ENCODE results near the gene NT5DC3.

Gene NT5DC3

DNA sequence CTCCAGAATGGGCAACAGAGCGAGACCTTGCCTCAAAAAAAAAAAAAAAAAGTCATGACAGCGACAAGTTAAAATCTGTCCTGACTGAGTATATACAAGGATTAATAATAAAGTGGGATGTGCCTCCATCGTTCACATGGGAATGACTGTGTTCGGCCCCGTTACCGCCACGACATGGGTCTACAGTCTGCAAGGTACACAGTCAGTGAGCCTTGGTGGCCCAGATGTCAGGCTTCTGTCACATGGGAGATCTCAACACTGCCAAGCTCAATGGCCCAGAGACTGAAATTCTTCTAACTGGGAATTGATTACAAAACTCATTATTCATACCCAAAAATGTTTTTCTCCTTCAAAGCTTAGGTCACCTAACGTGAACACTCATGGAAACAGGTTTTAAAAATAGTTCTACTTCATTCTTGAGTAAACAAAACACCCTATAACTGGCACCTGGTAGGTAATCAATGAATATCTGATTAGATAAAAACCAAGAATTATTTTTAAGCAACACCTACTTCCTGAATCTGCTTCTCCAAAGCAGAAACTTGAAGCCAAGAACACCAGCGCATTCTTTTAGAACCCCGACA is 66.0 kb downstream of the NT5DC3 start:
- H3K9me3 Mint-ChIP-seq = no peaks in the 10 kb centered on the region
- H3K27ac Mint-ChIP-seq = no peak overlapping the region
- H3K4me1 Mint-ChIP-seq (ENCODE audit: low read depth) = no peaks in the 10 kb centered on the region
- H3K4me3 Mint-ChIP-seq = no peak overlapping the region
- peaks cover 47% of the 10 kb centered on the region for H3K36me3 Mint-ChIP-seq (ENCODE audit: low read depth)
- no peaks in the 10 kb centered on the region for H3K27me3 Mint-ChIP-seq

DNA sequence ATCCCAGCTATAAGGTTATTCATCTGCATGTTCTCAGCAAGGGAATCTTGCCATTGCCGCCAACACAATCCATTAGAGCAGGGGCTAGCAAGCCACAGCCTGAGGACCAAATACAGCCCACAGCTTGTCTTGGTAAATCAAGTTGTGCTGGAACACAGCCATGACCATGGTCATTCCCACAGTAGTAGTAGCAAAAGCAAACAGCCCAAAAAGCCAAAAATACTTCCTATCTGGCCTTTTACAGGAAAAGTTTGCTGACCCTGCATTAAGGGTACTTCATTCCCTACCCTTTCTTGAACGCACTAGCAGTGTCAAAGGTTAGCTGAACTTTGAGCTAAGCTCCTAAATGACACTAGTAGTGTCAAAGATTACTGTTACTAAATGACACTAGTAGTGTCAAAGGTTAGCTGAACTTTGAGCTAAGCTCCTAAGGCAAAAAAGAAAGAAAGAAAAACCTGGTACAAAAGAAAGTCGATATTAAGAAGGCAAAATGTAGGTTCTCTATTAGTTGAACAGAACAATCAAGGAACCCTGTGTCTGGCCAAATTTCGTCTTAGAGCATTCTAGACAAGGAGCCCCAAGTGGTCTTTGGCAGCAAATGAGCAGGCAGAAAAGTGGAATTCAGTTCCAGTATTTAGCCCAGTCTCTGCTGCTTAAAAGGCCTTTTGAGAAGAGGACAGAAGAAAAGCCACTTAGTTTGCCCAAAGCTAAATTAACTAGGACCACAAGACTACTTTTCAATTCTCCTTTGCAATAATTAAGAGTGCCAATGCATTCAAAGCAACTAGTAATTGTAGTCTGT is 67.7 kb downstream of the NT5DC3 start:
- Mint-ChIP-seq H3K4me1 (ENCODE audit: low read depth) (no peaks in the 10 kb centered on the region), H3K4me3 (no peak overlapping the region), H3K9me3 (no peaks in the 10 kb centered on the region), H3K27ac (no peak overlapping the region), H3K27me3 (no peaks in the 10 kb centered on the region), H3K36me3 (ENCODE audit: low read depth) (peaks cover 31% of the 10 kb centered on the region)

DNA sequence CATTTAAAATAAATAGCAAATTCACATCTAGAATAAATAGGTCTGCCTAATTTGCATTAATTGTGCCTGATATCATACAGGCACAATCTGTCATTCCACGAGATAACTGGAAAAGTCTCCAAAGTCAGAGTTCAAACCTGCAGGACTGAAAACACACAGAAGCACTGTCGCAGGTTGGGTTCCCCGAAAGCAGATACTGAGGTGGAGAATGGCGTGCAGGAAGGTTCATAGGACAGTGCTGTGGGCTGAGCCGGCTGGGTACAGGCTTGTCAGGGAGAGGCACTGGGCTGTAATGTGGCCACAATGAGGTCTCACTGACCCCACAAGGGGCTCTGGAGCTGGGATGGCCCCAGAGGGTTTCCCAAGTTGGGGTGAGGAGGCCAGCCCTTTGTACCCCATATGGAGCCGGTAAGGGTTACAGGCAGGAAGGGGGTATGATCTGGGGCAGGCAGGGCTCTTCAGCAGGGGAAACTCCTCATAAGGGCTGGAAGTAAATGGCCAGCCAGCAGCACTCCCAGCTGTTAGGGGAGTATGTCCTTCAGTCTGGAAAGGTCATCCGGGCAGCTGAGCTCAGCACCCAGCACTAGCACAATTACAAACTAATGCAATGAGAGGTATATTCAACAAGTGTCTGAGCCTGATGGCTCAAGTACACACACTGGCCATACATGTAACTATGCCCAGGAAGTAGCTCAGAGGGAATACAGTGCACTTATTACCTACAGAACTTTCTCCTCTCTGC is 68.5 kb downstream of the NT5DC3 start:
- Mint-ChIP-seq H3K4me3 (no peak overlapping the region), H3K36me3 (ENCODE audit: low read depth) (peaks cover 27% of the 10 kb centered on the region), H3K27me3 (no peaks in the 10 kb centered on the region), H3K4me1 (ENCODE audit: low read depth) (no peaks in the 10 kb centered on the region), H3K9me3 (no peaks in the 10 kb centered on the region), H3K27ac (no peak overlapping the region)

DNA sequence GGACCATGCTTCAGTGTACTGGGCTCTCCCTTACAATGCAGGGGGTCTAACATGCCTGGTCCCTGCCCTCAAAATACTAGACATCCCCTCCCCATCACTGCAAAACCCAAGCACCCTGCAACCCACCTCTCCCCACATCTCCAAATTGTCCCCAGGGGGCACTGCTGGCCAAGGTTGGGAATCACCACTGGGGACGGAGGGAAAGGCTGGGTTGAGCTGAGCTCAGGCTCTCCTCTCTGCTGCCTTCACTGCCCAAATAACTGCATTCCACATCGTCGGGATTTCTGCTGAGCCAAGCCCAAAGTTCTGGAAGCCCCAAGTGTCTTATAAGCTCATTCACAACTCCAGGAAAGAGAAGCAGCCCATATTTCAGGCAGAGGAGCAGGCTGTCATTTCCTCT is 69.6 kb downstream of the NT5DC3 start:
- Mint-ChIP-seq H3K36me3 (ENCODE audit: low read depth) (peaks cover 25% of the 10 kb centered on the region), H3K9me3 (no peaks in the 10 kb centered on the region), H3K27ac (no peak overlapping the region), H3K4me3 (no peak overlapping the region), H3K27me3 (no peaks in the 10 kb centered on the region), H3K4me1 (ENCODE audit: low read depth) (no peaks in the 10 kb centered on the region)

DNA sequence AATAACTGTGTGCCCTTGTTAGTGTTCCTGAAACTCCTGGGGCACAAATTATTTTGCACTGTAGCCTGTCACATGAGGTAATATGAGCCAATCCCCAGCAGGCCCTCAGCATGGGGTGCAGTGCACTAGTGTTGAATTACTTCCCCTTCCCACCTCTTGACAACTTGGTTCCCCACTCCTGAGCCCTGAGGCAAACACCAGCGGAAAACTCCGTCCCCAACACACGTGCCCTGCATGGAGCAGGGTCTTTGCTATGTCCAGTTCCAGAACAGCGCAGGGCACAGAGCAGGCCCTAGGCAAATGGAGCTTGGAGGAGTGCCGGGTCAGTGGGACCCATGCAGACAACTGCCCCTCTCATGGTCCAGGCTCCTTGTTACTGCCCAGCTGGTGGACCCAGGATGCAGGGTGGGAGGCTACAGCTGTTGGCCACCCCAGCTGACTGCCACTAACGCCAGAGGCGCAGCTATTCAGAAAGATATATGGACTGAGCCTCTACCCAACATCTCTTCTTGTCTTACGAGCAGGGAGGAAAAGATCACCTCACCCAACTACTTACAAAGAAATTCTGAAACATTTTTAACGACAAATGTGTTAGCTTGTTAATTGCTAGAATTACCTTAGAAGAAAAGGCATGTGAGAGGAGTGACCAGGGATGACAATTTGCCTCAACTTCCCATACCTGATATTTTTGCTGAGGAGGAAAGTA is 71.6 kb downstream of the NT5DC3 start:
- H3K27ac Mint-ChIP-seq = no peak overlapping the region
- peaks cover 14% of the 10 kb centered on the region for H3K36me3 Mint-ChIP-seq (ENCODE audit: low read depth)
- H3K4me3 Mint-ChIP-seq = no peak overlapping the region
- no peaks in the 10 kb centered on the region for H3K27me3 Mint-ChIP-seq
- H3K9me3 Mint-ChIP-seq = no peaks in the 10 kb centered on the region
- no peaks in the 10 kb centered on the region for H3K4me1 Mint-ChIP-seq (ENCODE audit: low read depth)

DNA sequence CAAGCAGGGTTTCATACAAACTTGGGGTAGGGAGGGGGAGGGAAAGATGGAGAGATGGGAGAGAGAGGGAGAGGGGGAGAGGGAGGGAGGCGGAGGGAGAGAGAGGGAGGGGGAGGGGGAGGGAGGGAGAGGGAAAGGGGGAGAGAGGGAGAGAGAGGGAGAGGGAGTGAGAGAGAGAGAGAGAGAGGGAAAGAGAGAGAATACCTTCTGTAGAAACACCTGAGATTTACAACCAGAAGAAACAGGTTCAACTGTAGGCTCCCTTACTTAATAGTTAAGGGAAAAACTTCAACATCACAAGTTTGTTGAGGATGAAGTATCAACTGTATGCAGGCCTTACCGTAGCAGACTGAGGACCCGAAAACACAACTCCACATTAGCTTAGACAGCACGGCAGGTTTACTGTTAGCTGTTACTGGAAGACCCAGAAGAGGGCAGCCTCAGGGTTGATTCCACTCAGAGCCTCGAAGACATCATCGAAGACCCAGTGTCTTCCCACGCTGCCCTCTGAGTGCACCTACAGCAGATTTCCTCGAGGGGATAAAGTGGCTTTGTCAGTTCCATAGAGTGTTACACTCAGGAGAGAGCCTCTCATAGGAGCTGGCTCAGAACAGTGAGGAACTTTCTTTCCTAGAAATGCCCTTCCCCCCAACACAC is 72.4 kb downstream of the NT5DC3 start:
- Mint-ChIP-seq H3K9me3 (no peaks in the 10 kb centered on the region), H3K27me3 (no peaks in the 10 kb centered on the region), H3K36me3 (ENCODE audit: low read depth) (peaks cover 14% of the 10 kb centered on the region), H3K4me1 (ENCODE audit: low read depth) (no peaks in the 10 kb centered on the region), H3K27ac (no peak overlapping the region), H3K4me3 (no peak overlapping the region)

DNA sequence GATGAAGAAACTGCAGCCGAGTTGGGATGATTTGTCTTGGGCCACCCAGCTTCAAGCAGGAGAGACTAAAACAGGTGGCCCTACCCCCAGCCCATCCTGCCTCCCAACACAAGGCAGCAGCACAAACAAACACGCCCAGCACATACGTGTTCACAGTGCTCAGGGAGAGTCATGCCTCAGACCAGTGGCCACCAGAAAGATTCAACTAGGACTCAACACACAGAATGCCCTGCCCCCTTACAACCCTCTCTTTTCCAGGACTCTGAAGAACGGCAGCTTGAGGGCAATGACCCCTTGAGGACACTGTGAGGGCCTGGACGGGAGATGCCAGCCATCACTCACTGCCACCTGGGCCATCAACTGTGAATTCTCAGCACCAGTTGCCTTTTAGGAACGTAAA is 75.0 kb downstream of the NT5DC3 start:
- no peaks in the 10 kb centered on the region for H3K4me1 Mint-ChIP-seq (ENCODE audit: low read depth)
- no peaks in the 10 kb centered on the region for H3K27me3 Mint-ChIP-seq
- H3K27ac Mint-ChIP-seq = no peak overlapping the region
- no peak overlapping the region for H3K4me3 Mint-ChIP-seq
- H3K9me3 Mint-ChIP-seq = no peaks in the 10 kb centered on the region
- H3K36me3 Mint-ChIP-seq (ENCODE audit: low read depth) = peaks cover 18% of the 10 kb centered on the region

DNA sequence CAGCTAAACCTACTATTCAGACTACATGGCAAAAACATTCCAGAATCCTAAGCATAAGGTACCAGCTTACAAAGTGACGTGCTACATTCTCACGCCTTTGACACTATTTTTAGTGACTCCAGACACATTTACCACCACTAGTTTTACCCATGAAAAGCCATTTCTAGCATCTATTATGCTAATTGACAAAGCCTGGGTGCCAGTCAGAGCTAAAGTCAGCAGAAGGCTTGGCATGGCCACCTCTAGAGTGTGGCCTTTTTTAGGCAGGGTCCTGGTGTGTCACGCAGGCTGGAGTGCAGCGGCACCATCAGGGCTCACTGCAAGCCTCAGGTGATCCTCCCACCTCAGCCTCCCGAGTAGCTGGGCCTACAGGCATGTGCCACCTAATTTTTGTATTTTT is 75.7 kb downstream of the NT5DC3 start:
- no peaks in the 10 kb centered on the region for H3K9me3 Mint-ChIP-seq
- H3K4me3 Mint-ChIP-seq = no peak overlapping the region
- H3K27me3 Mint-ChIP-seq = no peaks in the 10 kb centered on the region
- H3K4me1 Mint-ChIP-seq (ENCODE audit: low read depth) = no peaks in the 10 kb centered on the region
- peaks cover 18% of the 10 kb centered on the region for H3K36me3 Mint-ChIP-seq (ENCODE audit: low read depth)
- H3K27ac Mint-ChIP-seq = no peak overlapping the region

DNA sequence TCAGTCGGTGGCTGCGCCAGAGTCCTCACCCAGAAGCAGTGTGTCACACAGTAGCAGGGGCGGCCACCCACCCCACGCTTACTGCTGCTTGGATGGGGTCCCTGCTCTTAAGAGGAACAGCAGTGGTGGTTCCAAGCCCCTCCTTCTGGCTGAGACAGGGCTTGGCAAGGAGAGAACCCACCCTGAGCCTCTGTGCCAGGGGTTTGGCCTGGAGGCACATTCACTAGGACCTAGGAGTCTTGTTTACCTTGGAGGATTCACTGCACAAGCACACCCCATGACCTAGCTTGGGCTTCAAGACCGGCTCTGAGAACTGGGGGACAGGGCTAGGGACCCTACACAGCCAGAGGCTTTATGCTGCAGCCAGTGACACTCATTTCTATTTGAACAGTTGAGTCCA is 78.6 kb downstream of the NT5DC3 start:
- no peaks in the 10 kb centered on the region for H3K9me3 Mint-ChIP-seq
- H3K4me1 Mint-ChIP-seq (ENCODE audit: low read depth) = no peaks in the 10 kb centered on the region
- H3K27me3 Mint-ChIP-seq = no peaks in the 10 kb centered on the region
- peaks cover 18% of the 10 kb centered on the region for H3K36me3 Mint-ChIP-seq (ENCODE audit: low read depth)
- H3K27ac Mint-ChIP-seq = no peak overlapping the region
- H3K4me3 Mint-ChIP-seq = no peak overlapping the region

DNA sequence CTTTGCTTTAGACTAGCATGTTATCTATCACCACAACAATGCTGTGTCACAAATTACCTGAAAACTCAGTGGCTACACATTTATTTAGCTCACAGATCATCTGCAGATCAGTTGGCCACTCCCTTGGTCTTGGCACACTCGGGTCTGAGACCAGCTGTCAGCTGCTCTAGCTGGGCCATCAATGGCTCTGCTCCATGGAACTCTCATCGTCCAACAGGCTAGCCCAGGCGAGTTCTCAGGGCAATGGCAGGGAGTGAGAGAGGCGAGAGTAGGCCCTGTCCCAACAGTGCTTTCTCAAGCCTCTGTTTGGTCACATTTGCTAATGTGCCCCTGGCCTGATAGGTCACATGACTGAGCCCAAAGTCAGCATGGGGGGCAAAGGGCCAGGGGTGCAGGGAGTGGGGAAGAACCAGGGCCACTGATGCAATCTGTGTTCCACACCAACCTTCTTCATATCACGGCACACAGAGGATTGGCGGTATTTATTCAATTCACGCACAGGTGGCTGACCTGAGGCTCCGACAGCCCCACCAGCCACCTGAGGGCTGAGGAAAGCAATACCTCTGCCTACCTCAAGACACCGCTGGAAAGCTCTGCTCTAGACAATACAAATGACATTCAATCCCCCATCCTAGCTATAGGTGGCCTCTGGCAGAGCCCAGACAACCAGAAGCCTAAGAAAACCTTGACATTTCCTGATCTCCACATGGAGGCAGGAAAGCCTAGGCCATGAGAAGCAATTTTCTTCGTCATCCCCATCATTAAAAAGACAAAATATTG is 82.5 kb downstream of the NT5DC3 start:
- no peak overlapping the region for H3K27ac Mint-ChIP-seq
- H3K4me1 Mint-ChIP-seq (ENCODE audit: low read depth) = no peaks in the 10 kb centered on the region
- peaks cover 5% of the 10 kb centered on the region for H3K36me3 Mint-ChIP-seq (ENCODE audit: low read depth)
- no peaks in the 10 kb centered on the region for H3K27me3 Mint-ChIP-seq
- H3K9me3 Mint-ChIP-seq = no peaks in the 10 kb centered on the region
- H3K4me3 Mint-ChIP-seq = no peak overlapping the region

DNA sequence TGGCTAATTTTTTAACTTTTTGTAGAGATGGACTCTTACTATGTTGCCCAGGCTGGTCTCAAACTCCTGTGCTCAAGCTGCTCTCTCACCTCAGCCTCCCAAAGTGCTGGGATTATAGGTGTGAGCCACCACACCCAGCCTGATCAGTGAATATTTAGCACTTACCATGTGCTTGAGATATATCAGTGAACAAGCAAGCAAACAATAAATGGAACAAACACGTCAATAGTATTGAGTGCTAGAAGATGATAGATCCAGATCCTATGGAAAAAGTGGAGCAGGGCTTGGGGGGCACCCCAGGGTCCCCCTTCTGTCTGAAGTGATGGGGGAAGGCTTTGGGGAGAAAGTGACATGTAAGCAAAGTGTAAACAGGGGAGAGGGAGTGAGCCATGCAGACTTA is 83.8 kb downstream of the NT5DC3 start:
- Mint-ChIP-seq H3K27ac (no peak overlapping the region), H3K4me1 (ENCODE audit: low read depth) (no peaks in the 10 kb centered on the region), H3K27me3 (peaks cover 2% of the 10 kb centered on the region), H3K4me3 (no peak overlapping the region), H3K9me3 (no peaks in the 10 kb centered on the region), H3K36me3 (ENCODE audit: low read depth) (no peaks in the 10 kb centered on the region)

DNA sequence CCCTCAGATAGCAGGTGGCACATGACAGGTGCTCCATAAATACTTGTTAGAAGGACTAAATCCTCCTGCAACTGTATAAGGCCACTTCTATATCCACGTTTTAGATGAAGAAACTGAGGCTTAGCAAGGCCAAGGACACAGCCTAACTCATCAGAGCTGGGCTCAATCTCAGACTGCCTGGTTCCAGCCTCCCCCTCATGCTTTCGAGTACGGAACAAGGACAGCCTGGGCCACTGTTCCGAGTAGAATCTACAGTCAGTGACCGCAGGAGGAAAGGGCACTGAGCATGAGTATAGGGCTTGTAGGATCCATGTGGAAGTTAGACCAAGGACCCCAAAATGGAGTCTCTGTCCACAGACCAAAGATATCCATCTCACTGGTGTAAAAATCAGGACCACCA is 84.6 kb downstream of the NT5DC3 start:
- Mint-ChIP-seq H3K4me3 (no peak overlapping the region), H3K27ac (no peak overlapping the region), H3K27me3 (peaks cover 3% of the 10 kb centered on the region), H3K4me1 (ENCODE audit: low read depth) (no peaks in the 10 kb centered on the region), H3K36me3 (ENCODE audit: low read depth) (no peaks in the 10 kb centered on the region), H3K9me3 (no peaks in the 10 kb centered on the region)

DNA sequence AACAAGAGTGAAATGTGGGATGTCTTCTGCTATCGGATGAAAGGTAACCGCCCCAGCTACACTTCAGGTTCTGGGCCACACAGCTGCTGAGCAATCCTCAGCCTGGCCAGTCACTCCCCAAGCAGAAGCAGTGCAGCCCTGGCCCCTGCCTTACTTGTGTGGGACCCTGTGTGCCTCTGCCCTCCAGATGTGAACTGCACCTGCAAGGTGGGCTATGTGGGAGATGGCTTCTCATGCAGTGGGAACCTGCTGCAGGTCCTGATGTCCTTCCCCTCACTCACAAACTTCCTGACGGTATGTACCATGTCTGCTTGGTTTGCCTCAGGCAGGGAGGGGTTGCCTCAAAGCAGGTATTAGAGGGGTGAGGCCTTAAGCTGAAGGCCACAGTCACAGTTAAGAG is 85.6 kb downstream of the NT5DC3 start:
- H3K4me1 Mint-ChIP-seq (ENCODE audit: low read depth) = no peaks in the 10 kb centered on the region
- peaks cover 7% of the 10 kb centered on the region for H3K27me3 Mint-ChIP-seq
- no peak overlapping the region for H3K4me3 Mint-ChIP-seq
- H3K27ac Mint-ChIP-seq = no peak overlapping the region
- no peaks in the 10 kb centered on the region for H3K36me3 Mint-ChIP-seq (ENCODE audit: low read depth)
- H3K9me3 Mint-ChIP-seq = no peaks in the 10 kb centered on the region

DNA sequence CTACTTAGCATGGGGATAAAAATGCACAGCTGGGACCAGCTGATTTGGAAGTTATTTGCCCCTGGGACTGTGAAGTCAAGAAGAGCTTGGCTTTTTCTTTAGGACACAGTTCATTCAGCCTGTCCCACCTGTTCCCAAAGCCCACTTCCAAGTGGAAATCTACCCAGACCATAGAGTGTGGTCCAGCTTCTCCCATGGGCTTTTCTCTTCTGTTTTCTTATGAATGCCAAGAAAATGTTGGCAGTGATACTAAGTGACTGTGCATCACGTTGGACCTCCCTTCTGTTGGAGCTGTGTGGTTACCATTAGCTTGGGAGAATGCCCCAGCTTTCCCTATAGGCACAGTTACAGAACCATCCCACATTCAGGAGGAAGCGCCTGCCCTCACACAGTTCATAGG is 89.4 kb downstream of the NT5DC3 start:
- no peaks in the 10 kb centered on the region for H3K9me3 Mint-ChIP-seq

More for the DNA sequence above, 89.4 kb downstream of the NT5DC3 start:
- no peak overlapping the region for H3K4me3 Mint-ChIP-seq
- no peak overlapping the region for H3K27ac Mint-ChIP-seq
- no peaks in the 10 kb centered on the region for H3K36me3 Mint-ChIP-seq (ENCODE audit: low read depth)
- H3K4me1 Mint-ChIP-seq (ENCODE audit: low read depth) = no peaks in the 10 kb centered on the region
- H3K27me3 Mint-ChIP-seq = peaks cover 7% of the 10 kb centered on the region
